Gastrocnemius medialis (tissue), 4 donors: ENCODE measurements around the gene ACIN1. TPM values are rescaled to one million over a fixed set of nuclear protein-coding genes. Genes with fewer than 3 reads are reported as not detected.
A peak's percentile ranks its signal among the peaks of the same experiment; 100 is the strongest.

ENCODE experiments used
- ATAC-seq, 2 donors: fragments of 150-250 bp; one replicate each; pipeline ENCODE4 v1.9.1; 2016
- DNase-seq, 2 donors: peaks; one replicate each; pipeline ENCODE4 v3.0.0-alpha.2; 2019
- H3K27ac ChIP-seq, 4 donors: fragments of 200-600 bp; sonication (generic); 1 replicate in 1 of 4; 2 replicates in 3 of 4; pipeline ENCODE4 v1.5.1; 2016 to 2018; ENCODE audit warnings: mild to moderate bottlenecking in 2 of 4, moderate library complexity in 1 of 4
- H3K27me3 ChIP-seq, 3 donors: fragments of 200-600 bp; sonication (generic) in 2 of 3; 1 replicate in 1 of 3; 2 replicates in 2 of 3; pipeline versions ENCODE4 v1.5.1 to v1.6.0; 2016 to 2019; ENCODE audit warnings: mild to moderate bottlenecking in 1 of 3, moderate library complexity in 1 of 3
- H3K36me3 ChIP-seq, 2 donors: fragments of 200-600 bp; sonication (generic) in 1 of 2; one replicate each; pipeline ENCODE4 v1.5.1; 2017 to 2018
- H3K4me1 ChIP-seq, 2 donors: fragments of 200-600 bp; sonication (generic) in 1 of 2; one replicate each; pipeline ENCODE4 v1.5.1; 2016 to 2017; ENCODE audit warnings: mild to moderate bottlenecking in 2 of 2
- H3K4me3 ChIP-seq, 4 donors: fragments of 200-600 bp; sonication (generic) in 3 of 4; 1 replicate in 1 of 4; 2 replicates in 3 of 4; pipeline ENCODE4 v1.5.1; 2016 to 2019; ENCODE audit warnings: mild to moderate bottlenecking in 2 of 4
- H3K9me3 ChIP-seq, 3 donors: fragments of 200-600 bp; sonication (generic) in 2 of 3; 1 replicate in 1 of 3; 2 replicates in 2 of 3; pipeline ENCODE4 v1.5.1; 2016 to 2019
- CTCF ChIP-seq, 5 experiments: fragments of 450-650 bp in 3 of 5; fragments of 200-600 bp in 2 of 5; sonication (generic) in 2 of 5; IDR thresholded peaks in 4 of 5; conservative IDR thresholded peaks in 1 of 5; 1 replicate in 4 of 5; 2 replicates in 1 of 5; pipeline ENCODE4 v1.5.1; 2016 to 2019; ENCODE audit warnings: antibody characterized with exemption in 5 of 5, mild to moderate bottlenecking in 3 of 5, moderate library complexity in 3 of 5
- POLR2A ChIP-seq, 2 donors: fragments of 450-650 bp; IDR thresholded peaks; one replicate each; pipeline ENCODE4 v1.6.1; 2017; ENCODE audit warnings: antibody characterized with exemption in 2 of 2, mild to moderate bottlenecking in 2 of 2, moderate library complexity in 2 of 2
- in situ Hi-C, 4 donors: fragments of 200-750 bp; cut with MboI; loops; one replicate each; pipeline versions ENCODE4 v1.15.0 to v1.8.0; 2017; ENCODE audit warnings: low sequenced_read_pairs in 4 of 4
- intact Hi-C: fragments of 100-400 bp; cut with DNase I; formaldehyde crosslinking; loops from one replicate; pipeline ENCODE4 v1.15.1; 2023; ENCODE audit warnings: low total_unique reads
- total RNA-seq, 4 donors: library from RNA; depleted of rRNA; stranded (reverse); fragments of >200 nt; gene quantifications; one replicate each; pipeline versions ENCODE4 v1.1.0 to v1.2.3, GENCODE V29; 2016

Gene ACIN1
- total RNA-seq, 4 donors from 2014 or later, result 61.9 to 74.8 (median 70.6) TPM

DNA sequence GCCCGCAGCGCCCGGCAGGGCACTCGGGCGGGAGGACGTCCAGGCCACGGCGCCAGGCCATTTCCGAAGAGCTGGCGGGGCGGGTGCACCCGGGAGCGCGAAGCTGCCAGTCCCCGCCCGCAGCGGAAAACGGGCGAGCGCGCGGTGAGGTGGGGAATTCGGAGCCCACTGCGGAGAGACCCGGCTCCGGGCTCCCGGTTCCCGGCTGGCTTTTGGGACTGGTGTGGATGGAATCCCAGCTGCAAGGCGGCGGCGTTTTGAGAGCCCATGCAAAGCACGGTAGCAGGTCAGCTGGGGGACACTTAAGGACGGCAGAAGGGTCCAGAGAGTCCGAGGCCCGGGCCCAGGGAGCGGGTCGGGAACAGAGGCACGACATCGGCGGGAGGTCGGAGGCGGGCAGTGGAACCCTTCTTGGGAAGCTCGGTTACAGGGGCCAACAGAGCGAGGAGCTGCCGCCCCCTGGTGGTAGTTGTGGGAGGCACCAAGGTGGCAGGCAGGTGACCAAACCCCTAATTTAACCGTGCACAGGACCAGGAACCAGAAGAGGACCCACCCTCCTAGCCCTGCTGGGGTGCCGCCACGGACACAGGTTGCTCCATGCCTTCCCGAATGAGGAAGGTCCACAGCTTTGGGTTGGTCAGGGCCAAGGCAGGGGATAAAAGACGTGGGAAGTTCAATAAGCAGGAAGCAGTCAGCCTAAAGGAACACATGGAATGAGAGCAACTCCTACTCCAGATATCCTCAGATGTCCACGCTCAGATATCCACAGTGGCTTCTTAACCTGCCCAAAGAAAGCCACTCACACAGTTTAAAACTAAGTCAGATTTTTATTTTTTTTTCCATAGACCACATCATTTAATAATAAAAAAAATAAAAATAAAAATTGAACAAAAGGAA lies 36.9 kb downstream of the ACIN1 start:
- H3K27ac ChIP-seq, result peak overlapping the region in 3 of 4 donors; percentile 2 to 65 (median 35)
- peak; percentile 86 to 89 for ATAC-seq
- H3K9me3 ChIP-seq, result no peaks in the 10 kb centered on the region
- peaks cover 2 to 44% of the 10 kb centered on the region in 2 donors for H3K36me3 ChIP-seq
- no peaks in the 10 kb centered on the region for H3K27me3 ChIP-seq
- peak overlapping the region; percentile 58 to 98 (median 71) for H3K4me3 ChIP-seq
- TF ChIP-seq CTCF (IDR thresholded peaks at IDR 0.05 in 4 of 5, conservative IDR thresholded peaks at IDR 0.05 in 1 of 5) (peak; percentile 90 to 99 (median 96)), POLR2A (IDR thresholded peaks at IDR 0.05) (no peak)
- intact Hi-C loops, result loop anchor here (1.0 to 5.0 kb wide), 2 partner anchors 72 to 126 kb away; no protein-coding TSS in a partner anchor
- DNase-seq, result peak; percentile 64 to 75
- H3K4me1 ChIP-seq, result peaks cover 3 to 15% of the 10 kb centered on the region in 2 donors
- in situ Hi-C loops, result no loop called here

GRCh38 chr14:23056956-23057756 lies 37.8 kb downstream of the ACIN1 start, which contains the start of gene CDH24:
CDH24 (minus strand) TSS chr14:23057520; CDS start chr14:23055733, 1,787 bp downstream.
- peak within 1 kb of the TSS; percentile 58 to 98 (median 71) for H3K4me3 ChIP-seq
- ATAC-seq, result peak; percentile 41 to 55
- peak within 1 kb of the TSS in 3 of 4 donors; percentile 2 to 65 (median 35) for H3K27ac ChIP-seq
- in situ Hi-C loops, result no loop called here
- intact Hi-C loops, result loop anchor here (1.0 to 5.0 kb wide), 2 partner anchors 22 to 125 kb away; no protein-coding TSS in a partner anchor
- peak in 1 of 2 donors; percentile 24 for TF ChIP-seq POLR2A (IDR thresholded peaks at IDR 0.05)
- no peak for TF ChIP-seq CTCF (IDR thresholded peaks at IDR 0.05 in 4 of 5, conservative IDR thresholded peaks at IDR 0.05 in 1 of 5)
- no peaks in the 10 kb centered on the region for H3K9me3 ChIP-seq
- peaks cover 3 to 11% of the 10 kb centered on the region in 2 donors for H3K4me1 ChIP-seq
- no peaks in the 10 kb centered on the region for H3K27me3 ChIP-seq
- peaks cover 0 to 35% of the 10 kb centered on the region in 2 donors for H3K36me3 ChIP-seq
- DNase-seq, result peak in 1 of 2 donors; percentile 30

GRCh38 chr14:23056145-23056955 lies 38.6 kb downstream of the ACIN1 start:
- peak; percentile 50 to 63 for ATAC-seq
- H3K36me3 ChIP-seq, result peaks cover 0 to 28% of the 10 kb centered on the region in 2 donors
- no peak overlapping the region for H3K27ac ChIP-seq
- in situ Hi-C loops, result no loop called here
- TF ChIP-seq POLR2A (IDR thresholded peaks at IDR 0.05), result no peak
- TF ChIP-seq CTCF (IDR thresholded peaks at IDR 0.05 in 4 of 5, conservative IDR thresholded peaks at IDR 0.05 in 1 of 5), result peak; percentile 31 to 76 (median 49)
- H3K9me3 ChIP-seq, result no peaks in the 10 kb centered on the region
- intact Hi-C loops, result loop anchor here (1.0 to 5.0 kb wide), 2 partner anchors 21 to 124 kb away; no protein-coding TSS in a partner anchor
- H3K4me1 ChIP-seq, result peaks cover 3 to 8% of the 10 kb centered on the region in 2 donors
- H3K4me3 ChIP-seq, result peak overlapping the region in 3 of 4 donors; percentile 66 to 98 (median 76)
- H3K27me3 ChIP-seq, result no peaks in the 10 kb centered on the region
- peak; percentile 29 to 52 for DNase-seq
